Right kidney (tissue), 9 donors: ENCODE measurements around the gene TNFSF10.
"Not testable (repeated sequence)": the region's sequence is repeated elsewhere in the genome, so short reads cannot be mapped to it uniquely, and the experiment has no call there.

Experiments
- DNase-seq: peaks from one replicate; pipeline ENCODE4 v3.0.0-alpha.2; 2016
- long read RNA-seq, 8 donors: transcript quantifications; one replicate each; lab custom pipeline, GENCODE V29; 2026

Gene TNFSF10
- long read RNA-seq, donor 1, transcript TNFSF10-201 (5 exons, 1,953 nt) = major isoform, 14 of 17 reads
- long read RNA-seq, donor 1, partial matches to known transcripts = 0 of 17 reads
- long read RNA-seq, donor 1, other reads (novel, unspliced or antisense) = 0 of 17 reads
- long read RNA-seq, donor 2, transcript TNFSF10-201 (5 exons, 1,953 nt) = major isoform, 11 of 39 reads
- long read RNA-seq, donor 2, partial matches to known transcripts = 28 of 39 reads
- long read RNA-seq, donor 2, other reads (novel, unspliced or antisense) = 0 of 39 reads
- long read RNA-seq, donor 3, transcript TNFSF10-201 (5 exons, 1,953 nt) = major isoform, 5 of 5 reads
- long read RNA-seq, donor 3, partial matches to known transcripts = 0 of 5 reads
- long read RNA-seq, donor 3, other reads (novel, unspliced or antisense) = 0 of 5 reads
- long read RNA-seq, donor 4, transcript TNFSF10-201 (5 exons, 1,953 nt) = major isoform, 12 of 12 reads
- long read RNA-seq, donor 4, partial matches to known transcripts = 0 of 12 reads
- long read RNA-seq, donor 4, other reads (novel, unspliced or antisense) = 0 of 12 reads
- long read RNA-seq, donor 5, transcript TNFSF10-201 (5 exons, 1,953 nt) = major isoform, 13 of 14 reads
- long read RNA-seq, donor 5, partial matches to known transcripts = 0 of 14 reads
- long read RNA-seq, donor 5, other reads (novel, unspliced or antisense) = 0 of 14 reads
- long read RNA-seq, donor 6, transcript TNFSF10-201 (5 exons, 1,953 nt) = major isoform, 18 of 47 reads
- long read RNA-seq, donor 6, partial matches to known transcripts = 29 of 47 reads
- long read RNA-seq, donor 6, other reads (novel, unspliced or antisense) = 0 of 47 reads
- long read RNA-seq, donor 7, transcript TNFSF10-201 (5 exons, 1,953 nt) = major isoform, 9 of 46 reads
- long read RNA-seq, donor 7, partial matches to known transcripts = 37 of 46 reads
- long read RNA-seq, donor 7, other reads (novel, unspliced or antisense) = 0 of 46 reads
- long read RNA-seq, donor 8, transcript TNFSF10-201 (5 exons, 1,953 nt) = major isoform, 11 of 13 reads
- long read RNA-seq, donor 8, partial matches to known transcripts = 0 of 13 reads
- long read RNA-seq, donor 8, other reads (novel, unspliced or antisense) = 0 of 13 reads

GRCh38 chr3:172522871-172523818, at the start of gene TNFSF10:
Gene TNFSF10, minus strand, starts transcription at chr3:172523430. Its CDS starts 46 bp downstream, at chr3:172523384.
- DNase-seq = peak; percentile 26

DNA sequence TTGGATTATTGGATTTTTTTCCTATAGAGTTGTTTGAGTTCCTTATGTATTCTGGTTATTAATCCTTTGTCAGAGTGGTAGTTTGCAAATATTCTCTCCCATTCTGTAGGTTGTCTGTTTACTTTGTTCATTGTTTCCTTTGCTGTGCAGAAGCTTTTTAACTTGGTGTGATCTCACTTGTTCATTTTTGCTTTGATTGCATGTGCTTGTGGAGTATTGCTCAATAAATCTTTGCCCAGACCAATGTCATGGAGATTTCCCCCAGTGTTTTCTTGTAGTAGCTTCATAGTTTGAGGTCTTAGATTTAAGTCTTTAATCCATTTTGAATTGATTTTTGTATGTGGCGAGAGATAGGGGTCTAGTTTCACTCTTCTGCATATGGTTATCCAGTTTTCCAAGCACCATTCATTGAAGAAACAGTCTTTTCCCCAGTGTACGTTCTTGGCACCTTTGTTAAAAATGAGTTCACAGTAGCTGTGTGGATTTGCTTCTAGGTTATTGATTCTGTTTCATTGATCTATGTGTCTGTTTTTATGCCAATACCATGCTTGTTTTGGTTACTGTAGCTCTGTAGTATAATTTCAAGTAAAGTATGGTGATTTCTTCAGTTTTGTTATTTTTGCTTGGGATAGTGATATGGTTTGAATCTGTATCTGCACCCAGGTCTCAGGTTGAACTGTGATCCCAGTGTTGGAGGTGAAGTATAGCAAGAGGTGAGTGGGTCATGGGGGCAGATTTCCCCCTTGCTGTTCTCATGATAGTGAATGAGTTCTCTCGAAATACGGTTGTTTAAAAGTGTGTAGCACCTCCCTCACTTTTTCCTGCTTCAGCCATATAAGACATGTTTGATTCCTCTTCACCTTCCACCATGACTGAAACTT, 46.1 kb upstream of the TNFSF10 start:
- no peak for DNase-seq

GRCh38 chr3:172568701-172569100, 45.5 kb upstream of the TNFSF10 start:
- DNase-seq = no peak

GRCh38 chr3:172566785-172567184, 43.6 kb upstream of the TNFSF10 start:
- DNase-seq = not testable (repeated sequence)

DNA sequence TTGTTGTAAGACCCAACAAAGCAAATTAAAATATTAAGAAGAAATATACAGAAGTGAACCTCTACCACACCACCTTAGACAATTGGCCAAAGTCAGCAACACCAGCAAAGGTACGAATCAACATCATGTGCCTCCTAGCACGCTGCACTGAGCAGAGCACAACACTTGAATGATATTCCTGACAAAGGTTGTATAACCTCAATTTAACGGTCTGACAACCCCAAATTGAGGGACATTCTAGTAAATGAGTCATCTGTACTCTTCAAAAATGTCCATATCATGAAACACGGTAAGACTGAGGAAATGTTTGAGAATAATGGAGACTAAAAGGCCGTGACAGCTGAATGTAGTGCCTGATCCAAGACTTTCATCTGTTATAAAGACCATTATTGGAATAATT, 41.3 kb upstream of the TNFSF10 start:
- DNase-seq = no peak

DNA sequence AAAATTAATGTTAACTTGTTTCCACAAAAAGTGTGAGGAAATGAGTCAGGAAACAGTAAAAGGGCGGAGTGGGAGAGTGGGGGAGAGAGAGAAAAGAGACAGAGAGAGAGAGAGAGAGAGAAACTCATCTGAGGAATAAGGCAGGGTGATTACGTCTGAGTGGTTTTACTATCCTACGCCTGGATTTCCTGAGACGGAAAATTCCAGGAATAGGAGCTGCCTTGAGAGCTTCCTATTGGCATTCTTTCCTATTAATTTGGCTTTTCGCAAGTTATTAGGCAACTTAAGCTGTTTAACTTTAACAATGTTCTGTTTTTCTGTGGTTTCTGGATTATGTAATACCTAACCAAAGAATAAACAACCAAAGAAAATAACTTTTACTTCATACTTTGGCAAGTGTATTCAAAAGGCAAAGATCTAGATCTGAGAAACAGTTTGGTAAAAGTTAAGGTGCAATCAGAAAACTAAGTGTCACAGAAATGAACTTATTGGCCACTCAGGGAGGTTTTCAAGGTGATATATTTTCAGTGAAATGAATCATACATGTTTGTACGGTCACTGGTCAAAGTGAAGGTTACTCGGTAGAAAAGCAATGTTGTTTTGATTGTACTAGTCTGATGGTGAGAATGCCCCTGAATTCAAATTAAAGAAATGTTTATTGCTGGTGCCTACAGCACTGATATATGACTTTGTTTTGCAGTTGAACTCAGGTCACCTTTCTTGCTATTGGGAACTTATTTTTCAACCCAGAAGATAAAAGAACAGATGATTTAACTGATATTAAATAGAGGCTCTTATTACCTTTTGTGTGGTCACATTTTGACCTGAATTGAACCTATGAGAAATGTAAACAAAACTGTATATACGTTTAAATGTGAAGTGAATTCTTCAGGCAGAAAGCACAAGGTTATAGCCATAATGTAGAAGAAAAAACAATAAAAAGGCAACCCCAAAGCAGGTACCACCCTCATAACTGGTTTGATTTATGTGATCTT, 39.9 kb upstream of the TNFSF10 start:
- peak; percentile 31 for DNase-seq

DNA sequence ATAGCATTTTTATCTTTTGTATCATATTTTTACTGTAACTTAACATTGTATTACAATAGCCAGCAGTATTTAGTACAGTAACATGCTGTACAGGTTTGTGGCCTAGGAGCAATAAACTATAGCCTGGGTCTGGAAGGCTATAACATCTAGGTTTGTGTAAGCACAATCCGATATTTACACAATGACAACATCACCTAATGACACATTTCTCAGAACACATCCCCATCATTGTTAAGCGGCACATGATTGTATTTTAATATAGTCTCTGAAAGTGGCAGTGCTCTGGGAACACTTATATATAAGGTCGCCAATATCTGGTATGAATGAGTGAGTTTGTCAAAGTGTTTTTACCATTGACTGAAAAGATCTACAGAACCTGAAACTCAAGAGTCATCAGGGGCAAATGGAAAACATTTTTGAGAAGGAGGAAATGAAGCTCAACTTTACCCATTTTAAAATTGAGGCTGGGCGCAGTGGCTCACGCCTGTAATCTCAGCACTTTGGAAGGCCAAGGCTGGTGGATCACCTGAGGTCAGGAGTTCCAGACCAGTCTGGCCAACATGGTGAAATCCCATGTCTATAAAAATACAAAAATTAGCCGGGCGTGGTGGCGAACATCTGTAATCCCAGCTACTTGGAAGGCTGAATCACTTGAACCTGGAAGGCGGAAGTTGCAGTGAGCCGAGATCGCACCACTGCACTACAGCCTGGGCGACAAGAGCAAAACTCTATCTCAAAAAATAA, 38.8 kb upstream of the TNFSF10 start:
- no peak for DNase-seq

- DNase-seq = no peak
These were observed 37.4 kb upstream of the TNFSF10 start for GRCh38 chr3:172560586-172560985.

- DNase-seq = no peak
These were observed 36.8 kb upstream of the TNFSF10 start for GRCh38 chr3:172560026-172560425.

- DNase-seq = no peak
These were observed 35.8 kb upstream of the TNFSF10 start for GRCh38 chr3:172559020-172559419.

GRCh38 chr3:172557515-172558220, 34.4 kb upstream of the TNFSF10 start:
- DNase-seq = no peak

DNA sequence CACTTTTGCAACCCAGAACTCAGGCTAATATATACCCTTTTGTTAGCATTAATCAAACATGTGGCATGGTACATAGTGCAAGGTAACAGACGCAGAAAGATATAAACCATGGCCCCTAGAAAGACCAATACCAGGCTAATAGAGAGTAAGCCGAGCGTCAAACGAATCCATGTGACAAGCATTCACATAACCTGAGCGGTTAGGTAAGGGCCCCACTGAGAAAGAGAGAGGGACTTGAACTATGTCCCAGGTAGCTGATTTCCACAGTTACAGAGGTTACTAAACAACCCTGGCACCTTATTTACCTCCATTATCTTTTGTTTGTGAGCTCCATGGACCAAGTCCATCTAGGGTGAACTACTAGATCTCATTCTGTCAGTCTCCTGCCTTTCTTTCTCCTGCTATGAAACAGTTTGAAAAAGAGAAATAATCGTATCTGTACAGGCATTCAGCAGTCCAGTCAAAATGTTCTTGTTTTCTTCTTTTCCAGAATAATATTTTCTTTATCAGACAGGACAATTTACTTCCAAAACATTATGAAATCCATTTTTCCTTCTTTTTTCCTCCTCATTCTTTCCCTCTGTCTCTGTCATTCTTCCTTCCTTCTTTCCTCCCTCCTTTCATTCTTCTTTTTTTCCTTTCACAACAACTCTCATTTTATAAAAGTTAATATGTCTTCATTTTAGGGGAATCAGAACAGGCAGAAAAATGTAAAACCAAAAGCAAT, 30.5 kb upstream of the TNFSF10 start:
- no peak for DNase-seq

GRCh38 chr3:172552607-172553006, 29.4 kb upstream of the TNFSF10 start:
- DNase-seq = no peak

DNA sequence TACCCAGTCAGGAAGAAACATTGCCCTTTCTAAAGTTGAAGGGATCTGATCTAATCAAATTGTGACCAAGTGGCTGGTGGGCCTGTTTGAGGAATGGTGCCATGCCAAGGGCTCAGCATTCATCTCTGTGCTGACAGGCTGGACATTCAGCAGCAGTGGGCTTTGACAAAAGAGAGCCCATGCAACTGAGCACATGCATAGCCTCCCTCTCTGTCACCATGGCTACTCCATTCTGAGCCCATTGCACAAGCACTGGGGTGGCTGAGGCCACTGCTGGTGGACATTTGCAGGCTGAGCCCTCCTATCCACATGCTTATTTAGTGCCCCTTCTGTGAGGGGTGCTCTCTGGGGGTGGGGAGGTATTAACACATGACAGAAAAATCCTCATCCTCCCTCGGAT, 28.6 kb upstream of the TNFSF10 start:
- DNase-seq = no peak

DNA sequence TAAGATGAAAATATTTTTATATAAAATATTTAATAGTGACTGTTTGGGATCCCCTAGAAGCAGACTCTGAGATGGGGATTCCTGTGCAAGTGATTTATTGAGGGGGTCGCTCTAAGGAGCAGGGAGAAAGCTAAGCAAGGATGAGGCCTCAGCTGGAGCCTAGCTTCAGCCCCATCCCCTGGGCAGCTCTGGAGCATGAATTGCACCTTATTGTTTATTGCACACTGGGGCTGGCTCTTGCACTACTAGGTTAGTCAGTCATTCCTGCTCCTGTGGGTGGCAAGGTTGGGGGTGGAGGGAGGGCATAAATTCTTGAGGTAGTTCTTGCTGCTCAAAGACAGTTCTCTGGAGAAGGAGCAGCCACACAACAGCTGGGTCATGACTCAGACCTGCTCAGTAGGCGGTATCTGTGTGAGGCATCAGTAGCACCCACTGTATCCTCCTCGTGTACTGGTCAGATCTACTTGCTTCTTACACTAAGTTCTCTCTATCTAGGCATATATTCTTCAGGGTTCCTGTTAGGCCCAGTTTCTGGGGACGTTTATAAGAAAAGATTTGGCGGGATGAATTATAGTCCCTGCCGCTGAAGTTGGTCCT, 27.2 kb upstream of the TNFSF10 start:
- no peak for DNase-seq

DNA sequence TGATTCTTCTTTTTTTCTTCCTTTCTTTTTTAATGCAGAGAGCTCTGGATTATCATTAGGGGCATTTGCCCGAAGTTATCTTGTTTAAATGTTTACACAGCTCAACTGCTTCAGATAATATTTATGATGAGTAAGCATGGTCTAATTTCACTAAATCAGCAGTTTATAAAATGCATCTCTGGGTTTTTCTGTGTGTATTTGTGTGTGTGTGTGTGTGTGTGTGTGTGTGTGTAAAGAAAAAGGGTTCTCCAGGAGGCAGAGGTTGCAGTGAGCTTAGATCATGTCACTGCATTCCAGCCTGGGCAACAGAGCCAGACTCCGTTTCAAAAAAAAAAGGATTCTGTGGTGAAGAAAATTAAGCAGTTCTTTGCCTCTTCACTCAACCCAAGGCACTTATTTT, 25.9 kb upstream of the TNFSF10 start:
- DNase-seq = no peak
